Panc1 (cell line): ENCODE results near the gene RFPL1. TPM values are rescaled to one million over a fixed set of nuclear protein-coding genes. Genes with fewer than 3 reads are reported as not detected.
A peak's percentile ranks its signal among the peaks of the same experiment; 100 is the strongest.

ENCODE experiments used
- ATAC-seq: fragments of 200-7000 bp; cut with Tn5 transposase; 2 replicates; pipeline ENCODE4 v1.9.1; 2020; ENCODE audit warnings: mild to moderate bottlenecking, moderate library complexity
- BruUV-seq: library from RNA; stranded (reverse); fragments of 400-500 nt; replicated peaks from 2 replicates; lab custom pipeline; 2021; lab: Mats Ljungman, UMichigan
- CTCF ChIA-PET: fragments of 300-600 bp; sonication (Branson Sonifier 250); formaldehyde crosslinking; loops from one replicate; lab custom pipeline; 2022; ENCODE audit warnings: antibody characterized with exemption; lab: Charles Lee
- POLR2A ChIA-PET: fragments of 300-600 bp; sonication (Branson Sonifier 250); formaldehyde crosslinking; loops from one replicate; lab custom pipeline; 2022; ENCODE audit warnings: antibody characterized with exemption; lab: Charles Lee
- DNase-seq: peaks from one replicate; pipeline ENCODE4 v3.0.0-alpha.2; 2010; ENCODE audit warnings: low read depth, low spot score
- H3K27ac ChIP-seq: 2 replicates; pipeline ENCODE4 v1.5.1; 2011; ENCODE audit warnings: mild to moderate bottlenecking, low read length, inconsistent platforms
- H3K27me3 ChIP-seq: fragments of 200-500 bp; sonication (Bioruptor generic); 2 replicates; pipeline ENCODE4 v1.6.0; 2014; ENCODE audit warnings: low read length, inconsistent platforms; ENCODE audit not compliant: control insufficient read depth, insufficient read depth
- H3K36me3 ChIP-seq: fragments of 200-500 bp; sonication (Bioruptor generic); 2 replicates; pipeline ENCODE4 v1.5.1; 2014; ENCODE audit warnings: inconsistent platforms, mild to moderate bottlenecking, low read length, moderate library complexity; ENCODE audit not compliant: control insufficient read depth, insufficient read depth
- H3K4me1 ChIP-seq: 2 replicates; pipeline ENCODE4 v1.5.1; 2011; ENCODE audit warnings: inconsistent platforms, mild to moderate bottlenecking, low read length, moderate library complexity; ENCODE audit not compliant: control insufficient read depth, insufficient read depth
- H3K4me3 ChIP-seq, 2 experiments: 2 replicates each; pipeline ENCODE4 v1.5.1; 2011 to 2012; ENCODE audit warnings: low read depth in 2 of 2, low read length in 2 of 2, mild to moderate bottlenecking in 2 of 2, inconsistent platforms in 1 of 2, moderate library complexity in 1 of 2
- H3K9me3 ChIP-seq: fragments of 200-500 bp; sonication (Bioruptor generic); 2 replicates; pipeline ENCODE4 v1.5.1; 2014; ENCODE audit warnings: low read depth, mild to moderate bottlenecking, inconsistent platforms, low read length, moderate library complexity; ENCODE audit not compliant: control insufficient read depth, insufficient read depth
- CTCF ChIP-seq: fragments of 450-650 bp; IDR thresholded peaks from 2 replicates; pipeline ENCODE4 v1.5.1; 2017; ENCODE audit warnings: mild to moderate bottlenecking
- POLR2AphosphoS5 ChIP-seq: IDR thresholded peaks from 2 replicates; pipeline ENCODE4 v1.6.1; 2012; ENCODE audit warnings: mild to moderate bottlenecking, low read depth, low read length, moderate library complexity
- SIN3A ChIP-seq: IDR thresholded peaks from 2 replicates; pipeline ENCODE4 v1.6.1; 2012; ENCODE audit warnings: low read depth, mild to moderate bottlenecking, low read length, moderate library complexity, borderline replicate concordance; ENCODE audit not compliant: insufficient read depth
- TCF7L2 ChIP-seq: IDR thresholded peaks from 2 replicates; pipeline ENCODE4 v1.6.1; 2011; ENCODE audit warnings: mild to moderate bottlenecking, low read depth, low read length, inconsistent platforms
- in situ Hi-C: cut with HindIII; loops from 2 replicates; pipeline ENCODE4 v1.10.0; 2016; ENCODE audit warnings: low sequenced_read_pairs, low pct_unique_long_range_greater_than_20kb
- intact Hi-C: fragments of 100-400 bp; cut with micrococcal nuclease; formaldehyde crosslinking; loops from one replicate; pipeline ENCODE4 v1.10.0; 2022; ENCODE audit not compliant: unreplicated experiment
- total RNA-seq: library from RNA; stranded (reverse); gene quantifications from one replicate; pipeline ENCODE4 v1.2.1, GENCODE V29; 2021; ENCODE audit not compliant: unreplicated experiment
- TF ChIP-seq, protein P1 (sequence below), 2 experiments: IDR thresholded peaks; 2 replicates each; pipeline ENCODE4 v1.6.1; 2011 to 2012; ENCODE audit warnings: low read depth in 2 of 2, control low read depth in 1 of 2, low read length in 1 of 2, mild to moderate bottlenecking in 1 of 2, moderate library complexity in 1 of 2; ENCODE audit not compliant: insufficient read depth in 1 of 2

Gene RFPL1
- total RNA-seq, 1 experiment from 2014 or later, result not detected

DNA sequence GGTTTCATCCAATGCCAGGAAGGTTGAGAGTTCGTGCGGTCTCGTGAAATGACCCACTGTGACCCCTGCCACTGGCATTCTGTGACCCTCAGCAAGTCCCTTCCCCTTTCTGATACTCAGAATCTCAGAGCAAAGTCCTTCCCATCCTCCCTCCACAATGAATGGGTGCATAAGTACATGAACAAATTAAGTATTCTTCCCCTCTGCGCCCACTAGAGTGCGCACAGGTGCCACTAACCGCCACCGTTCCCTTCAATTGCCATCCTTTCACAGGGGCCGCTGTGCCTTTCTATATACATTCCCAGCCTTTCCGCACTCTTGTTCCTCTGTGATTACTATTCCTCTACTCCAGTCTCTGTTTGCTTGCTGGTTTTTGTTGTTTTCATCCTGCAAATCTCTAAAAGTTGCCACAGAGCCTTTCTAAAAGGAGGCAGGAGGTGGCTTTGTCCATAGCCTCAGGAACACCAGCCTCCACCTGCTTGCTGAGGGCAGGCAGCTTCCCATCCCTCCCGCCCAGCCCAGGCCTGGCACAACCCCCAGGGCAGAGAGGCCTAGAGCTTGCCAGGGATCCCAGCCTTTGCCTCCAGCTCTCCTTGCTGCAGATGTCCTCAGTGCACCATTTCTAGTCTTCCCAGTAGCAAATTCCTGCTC, 43.3 kb upstream of the RFPL1 start:
- DNase-seq, result peak; percentile 39
- H3K4me1 ChIP-seq, result no peaks in the 10 kb centered on the region
- in situ Hi-C loops (no loop called here), intact Hi-C loops (loop anchor here (5.0 kb wide), 1 partner anchor 127 kb away; no protein-coding TSS in a partner anchor)
- H3K9me3 ChIP-seq, result no peaks in the 10 kb centered on the region
- TF ChIP-seq CTCF, result peak; percentile 87
- no peak for TF ChIP-seq SIN3A
- ChIA-PET POLR2A (no interaction called here), CTCF (no interaction called here)
- ATAC-seq, result peak; percentile 95
- H3K27ac ChIP-seq, result no peak overlapping the region
- no TSS peak for BruUV-seq
- H3K4me3 ChIP-seq, result no peak overlapping the region
- H3K27me3 ChIP-seq, result no peaks in the 10 kb centered on the region
- H3K36me3 ChIP-seq, result no peaks in the 10 kb centered on the region

- POLR2A ChIA-PET, result no interaction called here
These were observed 42.3 kb upstream of the RFPL1 start for GRCh38 chr22:29396126-29396525.

More at GRCh38 chr22:29396126-29396525, 42.3 kb upstream of the RFPL1 start:
- intact Hi-C loops, result loop anchor here (5.0 kb wide), 1 partner anchor 126 kb away; no protein-coding TSS in a partner anchor
- no peak for TF ChIP-seq TCF7L2
- TF ChIP-seq CTCF, result no peak
- TF ChIP-seq POLR2AphosphoS5, result no peak
- TF ChIP-seq SIN3A, result no peak
- TF ChIP-seq, protein P1, sequence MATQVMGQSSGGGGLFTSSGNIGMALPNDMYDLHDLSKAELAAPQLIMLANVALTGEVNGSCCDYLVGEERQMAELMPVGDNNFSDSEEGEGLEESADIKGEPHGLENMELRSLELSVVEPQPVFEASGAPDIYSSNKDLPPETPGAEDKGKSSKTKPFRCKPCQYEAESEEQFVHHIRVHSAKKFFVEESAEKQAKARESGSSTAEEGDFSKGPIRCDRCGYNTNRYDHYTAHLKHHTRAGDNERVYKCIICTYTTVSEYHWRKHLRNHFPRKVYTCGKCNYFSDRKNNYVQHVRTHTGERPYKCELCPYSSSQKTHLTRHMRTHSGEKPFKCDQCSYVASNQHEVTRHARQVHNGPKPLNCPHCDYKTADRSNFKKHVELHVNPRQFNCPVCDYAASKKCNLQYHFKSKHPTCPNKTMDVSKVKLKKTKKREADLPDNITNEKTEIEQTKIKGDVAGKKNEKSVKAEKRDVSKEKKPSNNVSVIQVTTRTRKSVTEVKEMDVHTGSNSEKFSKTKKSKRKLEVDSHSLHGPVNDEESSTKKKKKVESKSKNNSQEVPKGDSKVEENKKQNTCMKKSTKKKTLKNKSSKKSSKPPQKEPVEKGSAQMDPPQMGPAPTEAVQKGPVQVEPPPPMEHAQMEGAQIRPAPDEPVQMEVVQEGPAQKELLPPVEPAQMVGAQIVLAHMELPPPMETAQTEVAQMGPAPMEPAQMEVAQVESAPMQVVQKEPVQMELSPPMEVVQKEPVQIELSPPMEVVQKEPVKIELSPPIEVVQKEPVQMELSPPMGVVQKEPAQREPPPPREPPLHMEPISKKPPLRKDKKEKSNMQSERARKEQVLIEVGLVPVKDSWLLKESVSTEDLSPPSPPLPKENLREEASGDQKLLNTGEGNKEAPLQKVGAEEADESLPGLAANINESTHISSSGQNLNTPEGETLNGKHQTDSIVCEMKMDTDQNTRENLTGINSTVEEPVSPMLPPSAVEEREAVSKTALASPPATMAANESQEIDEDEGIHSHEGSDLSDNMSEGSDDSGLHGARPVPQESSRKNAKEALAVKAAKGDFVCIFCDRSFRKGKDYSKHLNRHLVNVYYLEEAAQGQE (IDR thresholded peaks at IDR 0.05; ENCODE audit: insufficient read depth in 1 of 2, low read depth in 2 of 2, low read length in 1 of 2), result no peak
- in situ Hi-C loops, result no loop called here
- CTCF ChIA-PET, result no interaction called here
- H3K4me1 ChIP-seq, result no peaks in the 10 kb centered on the region
- ATAC-seq (no peak), DNase-seq (no peak)
- H3K36me3 ChIP-seq, result no peaks in the 10 kb centered on the region
- H3K27me3 ChIP-seq, result no peaks in the 10 kb centered on the region
- no peak overlapping the region for H3K27ac ChIP-seq
- BruUV-seq, result no TSS peak
- H3K4me3 ChIP-seq, result no peak overlapping the region
- no peaks in the 10 kb centered on the region for H3K9me3 ChIP-seq
